HG02759 (cell line): ENCODE results near the gene HIC1.

ENCODE experiments used
- ATAC-seq: cut with Tn5 transposase; IDR thresholded peaks from one replicate; pipeline ENCODE4 v1.9.1; 2021; ENCODE audit warnings: mild to moderate bottlenecking, moderate library complexity; ENCODE audit not compliant: unreplicated experiment

Gene HIC1

GRCh38 chr17:2044263-2044894 lies 10.5 kb upstream of the HIC1 start:
- no peak for ATAC-seq

- no peak for ATAC-seq
Observed at GRCh38 chr17:2047590-2047989, 7.3 kb upstream of the HIC1 start.

GRCh38 chr17:2048805-2049204 lies 6.1 kb upstream of the HIC1 start:
- no peak for ATAC-seq

GRCh38 chr17:2049333-2050299 lies 5.3 kb upstream of the HIC1 start:
- peak; percentile 48 for ATAC-seq

- peak; percentile 14 for ATAC-seq
Observed at GRCh38 chr17:2050300-2051060, 4.4 kb upstream of the HIC1 start.

- ATAC-seq = no peak
Observed at GRCh38 chr17:2051061-2051932, 3.6 kb upstream of the HIC1 start.

- ATAC-seq = no peak
Observed at GRCh38 chr17:2051933-2052559, 2.9 kb upstream of the HIC1 start.

DNA sequence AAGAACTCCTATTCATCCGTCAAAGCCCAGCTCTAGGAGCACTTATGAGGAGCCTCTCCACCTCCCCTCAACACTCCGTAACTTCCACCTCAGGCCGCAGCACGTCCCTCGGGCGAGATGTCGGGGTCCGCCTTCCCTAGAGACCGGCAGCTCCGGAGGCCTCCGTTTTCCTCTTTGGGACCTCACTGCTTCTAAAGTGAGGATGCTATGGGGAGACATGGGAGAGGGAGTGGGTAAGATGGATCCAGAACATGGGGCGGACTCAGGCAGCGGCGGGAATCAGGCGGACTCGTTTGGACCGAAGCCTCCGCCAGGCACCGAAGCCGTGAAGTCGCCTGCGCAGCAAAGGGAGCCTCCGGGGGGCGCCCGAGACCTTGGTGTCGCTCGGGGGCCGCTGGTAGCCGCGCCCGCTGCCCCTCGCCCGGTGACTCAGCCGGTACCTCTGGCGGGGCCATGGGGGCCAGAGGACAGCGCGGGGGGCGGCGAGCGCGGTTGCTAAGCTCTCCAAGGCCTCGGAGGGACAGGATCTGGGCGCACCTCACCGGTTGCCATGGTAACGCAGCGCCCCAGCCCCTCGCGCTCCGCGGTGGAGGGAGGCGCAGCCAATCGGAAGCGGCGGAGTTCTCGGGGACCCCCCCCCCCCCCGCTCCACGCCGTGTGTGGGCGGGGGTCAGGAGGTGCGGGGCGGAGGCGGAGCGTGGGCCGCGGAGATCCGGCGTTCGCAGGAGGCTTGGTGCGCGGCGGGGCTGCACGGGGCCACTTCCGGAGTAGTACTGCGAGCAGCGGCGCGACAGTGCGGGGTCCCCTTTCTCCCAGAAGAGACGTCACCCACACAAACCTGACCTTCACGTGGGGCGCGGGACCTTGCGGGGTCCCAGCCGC lies 1.3 kb upstream of the HIC1 start:
- ATAC-seq = no peak

DNA sequence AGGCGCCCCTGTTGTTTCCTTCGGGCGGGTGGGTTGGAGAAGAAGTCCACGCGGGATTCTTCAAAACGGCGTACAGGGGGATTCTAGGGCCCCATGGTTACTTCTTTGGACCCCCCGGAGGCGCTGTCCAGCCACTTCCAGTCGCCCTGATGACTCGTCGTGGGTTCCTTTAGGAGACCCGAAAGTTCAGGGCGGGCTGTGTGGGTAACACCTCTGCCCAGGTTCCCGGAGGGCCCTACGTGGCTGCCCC lies 716 bp upstream of the HIC1 start:
- ATAC-seq = no peak

- ATAC-seq = peak; percentile 3
Observed at GRCh38 chr17:2055292-2056205, 646 bp downstream of the HIC1 start.

DNA sequence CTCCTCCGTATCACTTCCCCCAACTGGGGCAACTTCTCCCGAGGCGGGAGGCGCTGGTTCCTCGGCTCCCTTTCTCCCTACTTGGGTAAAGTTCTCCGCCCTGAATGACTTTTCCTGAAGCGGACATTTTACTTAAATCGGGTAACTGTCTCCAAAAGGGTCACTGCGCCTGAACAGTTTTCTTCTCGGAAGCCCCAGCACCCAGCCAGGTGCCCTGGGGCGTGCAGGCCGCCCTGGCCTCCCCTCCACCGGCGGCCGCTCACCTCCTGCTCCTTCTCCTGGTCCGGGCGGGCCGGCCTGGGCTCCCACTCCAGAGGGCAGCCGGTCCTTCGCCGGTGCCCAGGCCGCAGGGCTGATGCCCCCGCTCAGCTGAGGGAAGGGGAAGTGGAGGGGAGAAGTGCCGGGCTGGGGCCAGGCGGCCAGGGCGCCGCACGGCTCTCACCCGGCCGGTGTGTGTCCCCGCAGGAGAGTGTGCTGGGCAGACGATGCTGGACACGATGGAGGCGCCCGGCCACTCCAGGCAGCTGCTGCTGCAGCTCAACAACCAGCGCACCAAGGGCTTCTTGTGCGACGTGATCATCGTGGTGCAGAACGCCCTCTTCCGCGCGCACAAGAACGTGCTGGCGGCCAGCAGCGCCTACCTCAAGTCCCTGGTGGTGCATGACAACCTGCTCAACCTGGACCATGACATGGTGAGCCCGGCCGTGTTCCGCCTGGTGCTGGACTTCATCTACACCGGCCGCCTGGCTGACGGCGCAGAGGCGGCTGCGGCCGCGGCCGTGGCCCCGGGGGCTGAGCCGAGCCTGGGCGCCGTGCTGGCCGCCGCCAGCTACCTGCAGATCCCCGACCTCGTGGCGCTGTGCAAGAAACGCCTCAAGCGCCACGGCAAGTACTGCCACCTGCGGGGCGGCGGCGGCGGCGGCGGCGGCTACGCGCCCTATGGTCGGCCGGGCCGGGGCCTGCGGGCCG lies 1.6 kb downstream of the HIC1 start:
- ATAC-seq = no peak

GRCh38 chr17:2057175-2057759 lies 2.4 kb downstream of the HIC1 start:
- no peak for ATAC-seq

GRCh38 chr17:2057760-2058585 lies 3.1 kb downstream of the HIC1 start:
- no peak for ATAC-seq

GRCh38 chr17:2058586-2059546 lies 4.0 kb downstream of the HIC1 start:
- no peak for ATAC-seq
